ENCODE measurements around the gene SCFD1.

The SCFD1 gene

DNA sequence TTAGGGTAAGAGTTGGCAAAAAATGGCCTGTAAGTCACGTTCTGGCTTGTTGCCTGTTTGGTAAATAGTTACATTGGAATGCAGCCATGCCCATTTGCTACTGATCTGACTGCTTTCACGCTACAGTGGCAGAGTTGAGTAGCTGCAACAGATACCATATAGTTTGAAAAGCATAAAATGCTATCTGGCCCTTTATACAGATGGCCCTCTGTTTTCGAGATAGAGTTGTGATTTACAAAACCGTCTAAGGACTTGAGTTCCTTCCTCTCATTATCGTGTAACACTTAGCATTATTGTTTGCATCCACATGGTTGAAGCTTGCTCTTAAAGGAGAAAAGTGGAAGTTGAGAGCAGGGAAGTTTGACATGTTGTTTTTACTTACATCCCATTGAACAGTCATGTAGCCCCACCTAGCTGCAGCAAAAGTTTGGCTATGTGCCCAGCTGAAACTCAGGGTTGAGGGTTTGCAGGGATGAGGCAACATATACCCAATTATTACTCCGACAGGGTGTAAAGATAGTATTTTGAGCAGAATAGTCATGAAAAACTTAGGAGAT is 11.3 kb upstream of the SCFD1 start:
- Histone ChIP-seq H3K79me1 (replicated peaks; ENCODE audit: low read length, poor library complexity, severe bottlenecking) (peaks cover 4% of the 10 kb centered on the region), H2BK15ac (ENCODE audit: low read depth, poor library complexity, severe bottlenecking) (no peak overlapping the region), H3K27me3 (ENCODE audit: control insufficient read depth in 1 of 2, insufficient read depth in 1 of 2, low read length in 2 of 2) (no peaks in the 10 kb centered on the region), H3K18ac (ENCODE audit: low read depth in 1 of 2, low read length in 2 of 2) (no peak overlapping the region), H3K14ac (ENCODE audit: low read length in 2 of 2) (no peak overlapping the region), H3K4me3 (ENCODE audit: insufficient read depth in 1 of 2, low read depth in 1 of 2, low read length in 2 of 2) (no peak overlapping the region), H4K91ac (ENCODE audit: low read length) (no peak overlapping the region), H3K9me3 (ENCODE audit: control insufficient read depth, low read length) (no peaks in the 10 kb centered on the region), H3K4me1 (ENCODE audit: control insufficient read depth, insufficient read depth, low read depth, low read length) (peaks cover 1% of the 10 kb centered on the region), H2BK12ac (ENCODE audit: low read length in 2 of 2) (no peak overlapping the region), H2BK120ac (ENCODE audit: low read depth, low read length) (no peak overlapping the region), H3K36me3 (ENCODE audit: control insufficient read depth in 1 of 2, insufficient read depth in 2 of 2, low read depth in 1 of 2, low read length in 2 of 2) (peaks cover 0 to 43% of the 10 kb centered on the region in 2 experiments), H3K9ac (ENCODE audit: low read length) (no peak overlapping the region), H2AK5ac (ENCODE audit: low read length, severe bottlenecking) (no peak overlapping the region), H3K27ac (ENCODE audit: low read length, poor library complexity, severe bottlenecking) (peak overlapping the region; percentile 22), H2AFZ (ENCODE audit: low read depth, low read length) (no peak overlapping the region), H3K4ac (ENCODE audit: low read depth in 1 of 2, low read length in 2 of 2) (no peak overlapping the region), H3K4me2 (ENCODE audit: low read length, poor library complexity, severe bottlenecking) (no peak overlapping the region), H2BK5ac (ENCODE audit: low read depth, low read length, poor library complexity, severe bottlenecking) (no peak overlapping the region), H4K8ac (ENCODE audit: low read length) (no peak overlapping the region), H3K23ac (ENCODE audit: low read length in 2 of 2) (no peak overlapping the region)
- 96% methylated on average over 6 of the region's 6 CpGs for WGBS
- DNase-seq: peak; percentile 70

DNA sequence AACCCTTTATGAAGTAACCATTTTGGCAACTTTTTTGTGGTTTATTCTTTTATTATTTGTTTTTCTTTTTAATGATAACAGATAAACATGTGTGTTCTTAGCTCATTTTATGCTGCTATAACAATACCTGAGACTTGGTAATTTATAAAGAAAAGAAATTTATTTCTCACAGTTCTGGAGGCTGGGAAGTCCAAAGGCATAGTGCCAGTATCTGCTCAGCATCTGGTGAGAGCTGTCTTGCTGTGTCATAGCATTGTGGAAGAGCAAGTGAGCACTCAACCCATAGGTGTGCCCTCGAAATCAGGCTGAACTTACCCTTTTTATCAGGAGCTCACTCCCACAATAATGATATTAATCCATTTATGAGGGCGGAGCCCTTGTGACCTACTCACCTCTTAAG is 8.0 kb upstream of the SCFD1 start:
- Histone ChIP-seq H2AFZ (ENCODE audit: low read depth, low read length) (no peak overlapping the region), H2BK120ac (ENCODE audit: low read depth, low read length) (no peak overlapping the region), H4K8ac (ENCODE audit: low read length) (no peak overlapping the region), H3K9me3 (ENCODE audit: control insufficient read depth, low read length) (no peaks in the 10 kb centered on the region), H2BK15ac (ENCODE audit: low read depth, poor library complexity, severe bottlenecking) (no peak overlapping the region), H3K27me3 (ENCODE audit: control insufficient read depth in 1 of 2, insufficient read depth in 1 of 2, low read length in 2 of 2) (no peaks in the 10 kb centered on the region), H3K9ac (ENCODE audit: low read length) (no peak overlapping the region), H4K91ac (ENCODE audit: low read length) (no peak overlapping the region), H3K4me3 (ENCODE audit: insufficient read depth in 1 of 2, low read depth in 1 of 2, low read length in 2 of 2) (no peak overlapping the region), H3K4ac (ENCODE audit: low read depth in 1 of 2, low read length in 2 of 2) (no peak overlapping the region), H2AK5ac (ENCODE audit: low read length, severe bottlenecking) (no peak overlapping the region), H3K14ac (ENCODE audit: low read length in 2 of 2) (no peak overlapping the region), H3K36me3 (ENCODE audit: control insufficient read depth in 1 of 2, insufficient read depth in 2 of 2, low read depth in 1 of 2, low read length in 2 of 2) (peaks cover 0 to 37% of the 10 kb centered on the region in 2 experiments), H3K4me1 (ENCODE audit: control insufficient read depth, insufficient read depth, low read depth, low read length) (peaks cover 1% of the 10 kb centered on the region), H2BK12ac (ENCODE audit: low read length in 2 of 2) (no peak overlapping the region), H3K23ac (ENCODE audit: low read length in 2 of 2) (no peak overlapping the region), H3K79me1 (replicated peaks; ENCODE audit: low read length, poor library complexity, severe bottlenecking) (peaks cover 4% of the 10 kb centered on the region), H3K18ac (ENCODE audit: low read depth in 1 of 2, low read length in 2 of 2) (no peak overlapping the region), H2BK5ac (ENCODE audit: low read depth, low read length, poor library complexity, severe bottlenecking) (no peak overlapping the region), H3K27ac (ENCODE audit: low read length, poor library complexity, severe bottlenecking) (no peak overlapping the region), H3K4me2 (ENCODE audit: low read length, poor library complexity, severe bottlenecking) (no peak overlapping the region)
- 97% methylated on average over 2 of the region's 2 CpGs for WGBS
- no peak for DNase-seq

DNA sequence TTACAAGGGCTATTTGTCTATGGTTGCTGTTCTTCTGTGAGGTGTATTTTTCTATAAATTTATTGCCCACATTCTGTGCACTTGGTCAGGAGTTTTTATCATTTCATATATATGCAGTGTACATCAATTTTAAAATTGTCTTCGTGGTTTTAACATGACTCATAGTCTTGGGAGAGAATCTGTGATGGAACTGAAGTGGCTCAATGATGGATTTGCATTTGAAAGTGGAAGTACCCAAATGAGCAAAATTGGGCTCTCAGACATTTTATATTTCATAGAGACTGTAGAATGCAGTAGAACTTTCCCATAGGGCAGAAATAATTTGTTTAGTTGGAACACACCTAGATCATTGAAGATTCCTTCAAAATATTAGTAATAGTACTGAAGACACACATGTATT is 1.9 kb upstream of the SCFD1 start:
- H3K36me3 ChIP-seq (ENCODE audit: control insufficient read depth in 1 of 2, insufficient read depth in 2 of 2, low read depth in 1 of 2, low read length in 2 of 2): peaks cover 0 to 19% of the 10 kb centered on the region in 2 experiments
- no peak overlapping the region for H3K23ac ChIP-seq (ENCODE audit: low read length in 2 of 2)
- peaks cover 6% of the 10 kb centered on the region for H3K4me1 ChIP-seq (ENCODE audit: control insufficient read depth, insufficient read depth, low read depth, low read length)
- H3K27me3 ChIP-seq (ENCODE audit: control insufficient read depth in 1 of 2, insufficient read depth in 1 of 2, low read length in 2 of 2): no peaks in the 10 kb centered on the region
- H3K4ac ChIP-seq (ENCODE audit: low read depth in 1 of 2, low read length in 2 of 2): no peak overlapping the region
- H3K4me2 ChIP-seq (ENCODE audit: low read length, poor library complexity, severe bottlenecking): no peak overlapping the region
- peak; percentile 58 for DNase-seq
- no peak overlapping the region for H2BK12ac ChIP-seq (ENCODE audit: low read length in 2 of 2)
- H3K27ac ChIP-seq (ENCODE audit: low read length, poor library complexity, severe bottlenecking): no peak overlapping the region
- H3K9me3 ChIP-seq (ENCODE audit: control insufficient read depth, low read length): no peaks in the 10 kb centered on the region
- no peak overlapping the region for H2BK5ac ChIP-seq (ENCODE audit: low read depth, low read length, poor library complexity, severe bottlenecking)
- WGBS: 50% methylated on average over 1 of the region's 1 CpG
- H3K79me1 ChIP-seq (replicated peaks; ENCODE audit: low read length, poor library complexity, severe bottlenecking): peaks cover 2% of the 10 kb centered on the region
- no peak overlapping the region for H4K8ac ChIP-seq (ENCODE audit: low read length)
- no peak overlapping the region for H2AK5ac ChIP-seq (ENCODE audit: low read length, severe bottlenecking)
- no peak overlapping the region for H3K14ac ChIP-seq (ENCODE audit: low read length in 2 of 2)
- no peak overlapping the region for H2AFZ ChIP-seq (ENCODE audit: low read depth, low read length)
- no peak overlapping the region for H3K9ac ChIP-seq (ENCODE audit: low read length)
- H2BK120ac ChIP-seq (ENCODE audit: low read depth, low read length): no peak overlapping the region
- no peak overlapping the region for H3K4me3 ChIP-seq (ENCODE audit: insufficient read depth in 1 of 2, low read depth in 1 of 2, low read length in 2 of 2)
- no peak overlapping the region for H4K91ac ChIP-seq (ENCODE audit: low read length)
- H2BK15ac ChIP-seq (ENCODE audit: low read depth, poor library complexity, severe bottlenecking): no peak overlapping the region
- no peak overlapping the region for H3K18ac ChIP-seq (ENCODE audit: low read depth in 1 of 2, low read length in 2 of 2)

DNA sequence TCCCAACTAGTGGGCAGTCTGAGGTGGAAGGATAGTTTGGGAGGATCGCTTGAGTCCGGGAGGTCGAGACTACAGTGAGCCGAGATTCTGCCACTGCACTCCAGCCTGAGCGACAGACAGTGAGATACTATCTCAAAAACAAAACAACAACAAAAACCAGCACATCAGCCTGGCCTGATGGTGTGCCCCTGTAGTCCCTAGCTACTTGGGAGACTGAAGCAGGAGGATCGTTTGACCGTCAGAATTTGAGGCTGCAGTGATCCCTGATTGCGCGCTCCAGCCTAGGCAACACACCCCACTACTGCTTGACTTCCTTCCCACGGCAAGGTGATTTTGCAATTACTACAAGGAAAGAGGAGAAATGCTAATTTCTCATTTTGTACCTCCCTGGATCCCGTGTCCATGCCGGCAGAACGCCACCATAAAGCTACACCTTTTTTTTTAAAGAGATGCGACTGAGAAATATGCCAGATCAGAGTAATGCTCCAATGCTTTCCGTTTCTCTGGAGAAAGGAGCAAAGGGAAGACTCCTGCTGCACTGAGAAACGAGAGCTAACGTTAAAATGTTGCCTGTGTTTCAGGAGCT is 672 bp upstream of the SCFD1 start:
- H3K4me1 ChIP-seq (ENCODE audit: control insufficient read depth, insufficient read depth, low read depth, low read length): peaks cover 9% of the 10 kb centered on the region
- H3K9me3 ChIP-seq (ENCODE audit: control insufficient read depth, low read length): no peaks in the 10 kb centered on the region
- H3K14ac ChIP-seq (ENCODE audit: low read length in 2 of 2): no peak overlapping the region
- H3K27me3 ChIP-seq (ENCODE audit: control insufficient read depth in 1 of 2, insufficient read depth in 1 of 2, low read length in 2 of 2): no peaks in the 10 kb centered on the region
- H3K27ac ChIP-seq (ENCODE audit: low read length, poor library complexity, severe bottlenecking): peak overlapping the region; percentile 67
- H2AFZ ChIP-seq (ENCODE audit: low read depth, low read length): no peak overlapping the region
- H2BK5ac ChIP-seq (ENCODE audit: low read depth, low read length, poor library complexity, severe bottlenecking): no peak overlapping the region
- H3K18ac ChIP-seq (ENCODE audit: low read depth in 1 of 2, low read length in 2 of 2): peak overlapping the region in 1 of 2 experiments; percentile 12
- peak overlapping the region in 1 of 2 experiments; percentile 92 for H3K4me3 ChIP-seq (ENCODE audit: insufficient read depth in 1 of 2, low read depth in 1 of 2, low read length in 2 of 2)
- H2BK12ac ChIP-seq (ENCODE audit: low read length in 2 of 2): no peak overlapping the region
- H3K79me1 ChIP-seq (replicated peaks; ENCODE audit: low read length, poor library complexity, severe bottlenecking): peaks cover 2% of the 10 kb centered on the region
- 35% methylated on average over 17 of the region's 17 CpGs for WGBS
- H3K4ac ChIP-seq (ENCODE audit: low read depth in 1 of 2, low read length in 2 of 2): peak overlapping the region; percentile 8 to 62
- no peak overlapping the region for H2BK120ac ChIP-seq (ENCODE audit: low read depth, low read length)
- peak overlapping the region; percentile 60 for H4K91ac ChIP-seq (ENCODE audit: low read length)
- H3K9ac ChIP-seq (ENCODE audit: low read length): peak overlapping the region; percentile 96
- peak overlapping the region; percentile 71 for H4K8ac ChIP-seq (ENCODE audit: low read length)
- no peak overlapping the region for H3K23ac ChIP-seq (ENCODE audit: low read length in 2 of 2)
- peaks cover 0 to 6% of the 10 kb centered on the region in 2 experiments for H3K36me3 ChIP-seq (ENCODE audit: control insufficient read depth in 1 of 2, insufficient read depth in 2 of 2, low read depth in 1 of 2, low read length in 2 of 2)
- H3K4me2 ChIP-seq (ENCODE audit: low read length, poor library complexity, severe bottlenecking): peak overlapping the region; percentile 62
- peak overlapping the region; percentile 56 for H2BK15ac ChIP-seq (ENCODE audit: low read depth, poor library complexity, severe bottlenecking)
- peak overlapping the region; percentile 33 for H2AK5ac ChIP-seq (ENCODE audit: low read length, severe bottlenecking)
- no peak for DNase-seq
